Lower leg skin (tissue), 4 donors: ENCODE results near the gene SLC39A11. TPM values are rescaled to one million over a fixed set of nuclear protein-coding genes. Genes with fewer than 3 reads are reported as not detected.

Experiments
- DNase-seq, 2 donors: peaks; one replicate each; pipeline ENCODE4 v3.0.0-alpha.2; 2019; ENCODE audit warnings: low spot score in 2 of 2
- H3K4me3 ChIP-seq: fragments of 200-600 bp; sonication (generic); 2 replicates; pipeline ENCODE4 v1.5.1; 2017; ENCODE audit warnings: mild to moderate bottlenecking, low read depth; ENCODE audit not compliant: poor library complexity, severe bottlenecking
- POLR2A ChIP-seq, 2 donors: fragments of 450-650 bp; IDR thresholded peaks; one replicate each; pipeline ENCODE4 v1.6.1; 2016 to 2017; ENCODE audit warnings: antibody characterized with exemption in 2 of 2, mild to moderate bottlenecking in 1 of 2, moderate library complexity in 1 of 2
- WGBS, 2 donors: methylation state at CpG; one replicate each; pipeline ENCODE4 v1.1.5; 2018; 5-methylcytosine and 5-hydroxymethylcytosine counted together
- intact Hi-C: fragments of 100-400 bp; cut with DNase I; formaldehyde crosslinking; loops from one replicate; pipeline ENCODE4 v1.15.0; 2023; ENCODE audit warnings: low total_unique reads
- total RNA-seq, 4 donors: library from RNA; depleted of rRNA; stranded (reverse); fragments of >200 nt; gene quantifications; one replicate each; pipeline ENCODE4 v1.1.0, GENCODE V29; 2016
- TF ChIP-seq, protein P1 (sequence below), 3 donors: fragments of 450-650 bp; IDR thresholded peaks; one replicate each; pipeline ENCODE4 v1.5.1; 2016; ENCODE audit warnings: antibody characterized with exemption in 3 of 3, mild to moderate bottlenecking in 3 of 3, moderate library complexity in 2 of 3

SLC39A11 gene
- total RNA-seq, 4 donors from 2014 or later = 41.6 to 59.0 (median 47.1) TPM

DNA sequence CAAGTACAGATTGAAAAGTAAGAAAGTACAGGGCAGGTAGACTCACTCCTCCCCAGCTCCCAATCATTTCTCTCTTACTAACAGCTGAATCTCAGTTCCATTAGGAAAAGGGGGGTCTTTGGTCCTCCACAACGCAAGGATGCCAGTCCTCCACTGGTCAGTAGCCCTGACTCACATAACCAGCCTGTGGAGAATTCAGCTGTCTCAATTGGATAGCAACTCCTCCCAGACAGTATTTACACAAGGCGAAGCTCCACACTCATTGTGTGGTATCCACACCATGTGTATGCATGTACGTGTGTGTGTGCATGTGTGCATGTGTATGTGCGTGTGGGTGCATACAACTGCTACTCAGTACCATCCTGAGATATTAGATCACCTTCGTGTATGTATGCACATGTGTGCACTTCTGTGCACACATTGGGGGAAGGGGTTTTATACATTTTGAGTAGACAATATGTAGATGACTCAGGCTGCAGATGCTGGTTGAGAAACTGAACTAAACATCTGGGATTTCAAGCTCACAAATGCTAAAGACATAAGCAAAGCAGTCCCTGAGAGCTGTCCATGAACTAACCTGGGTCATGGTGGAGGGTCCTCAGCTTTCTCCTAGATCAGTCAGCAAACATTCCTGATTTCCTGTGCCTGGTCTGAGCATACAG, 240.1 kb downstream of the SLC39A11 start:
- WGBS, 2 donors = 74 to 85% methylated on average over 5 of the region's 5 CpGs

DNA sequence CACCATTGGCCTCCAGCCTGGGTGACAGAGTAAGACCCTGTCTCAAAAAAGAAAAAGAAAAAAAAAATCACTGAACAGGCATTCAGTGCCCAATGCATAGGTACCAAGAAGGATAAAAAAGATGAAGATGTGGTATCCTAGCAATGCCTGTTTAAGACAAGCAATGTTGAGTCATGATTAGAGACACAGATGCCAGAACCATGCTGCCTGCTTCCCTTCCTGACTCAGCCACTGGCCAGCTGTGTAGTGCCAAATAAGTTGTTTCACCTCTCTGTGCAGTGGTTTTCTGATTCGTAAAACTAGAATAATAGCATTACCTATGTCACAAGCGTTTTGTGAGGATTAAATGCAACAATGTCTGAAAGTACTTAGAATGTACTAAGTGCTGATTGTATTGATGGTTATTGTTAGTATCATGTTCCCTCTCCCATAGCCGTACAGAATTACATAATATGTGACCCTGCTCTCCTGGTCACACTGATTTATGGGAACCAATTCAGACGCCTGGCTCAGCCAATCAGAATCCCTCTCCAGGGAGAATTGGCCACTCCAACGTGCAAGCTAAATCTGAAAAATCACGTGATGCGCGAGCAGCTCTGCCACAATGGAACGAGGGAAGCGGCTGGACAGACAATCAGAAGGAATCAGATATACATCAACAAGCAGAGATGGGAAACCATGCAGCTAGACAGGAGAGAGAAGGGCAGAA, 241.9 kb downstream of the SLC39A11 start:
- TF ChIP-seq, protein P1, sequence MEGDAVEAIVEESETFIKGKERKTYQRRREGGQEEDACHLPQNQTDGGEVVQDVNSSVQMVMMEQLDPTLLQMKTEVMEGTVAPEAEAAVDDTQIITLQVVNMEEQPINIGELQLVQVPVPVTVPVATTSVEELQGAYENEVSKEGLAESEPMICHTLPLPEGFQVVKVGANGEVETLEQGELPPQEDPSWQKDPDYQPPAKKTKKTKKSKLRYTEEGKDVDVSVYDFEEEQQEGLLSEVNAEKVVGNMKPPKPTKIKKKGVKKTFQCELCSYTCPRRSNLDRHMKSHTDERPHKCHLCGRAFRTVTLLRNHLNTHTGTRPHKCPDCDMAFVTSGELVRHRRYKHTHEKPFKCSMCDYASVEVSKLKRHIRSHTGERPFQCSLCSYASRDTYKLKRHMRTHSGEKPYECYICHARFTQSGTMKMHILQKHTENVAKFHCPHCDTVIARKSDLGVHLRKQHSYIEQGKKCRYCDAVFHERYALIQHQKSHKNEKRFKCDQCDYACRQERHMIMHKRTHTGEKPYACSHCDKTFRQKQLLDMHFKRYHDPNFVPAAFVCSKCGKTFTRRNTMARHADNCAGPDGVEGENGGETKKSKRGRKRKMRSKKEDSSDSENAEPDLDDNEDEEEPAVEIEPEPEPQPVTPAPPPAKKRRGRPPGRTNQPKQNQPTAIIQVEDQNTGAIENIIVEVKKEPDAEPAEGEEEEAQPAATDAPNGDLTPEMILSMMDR (IDR thresholded peaks at IDR 0.05) = no peak
- no peak for TF ChIP-seq POLR2A (IDR thresholded peaks at IDR 0.05)
- H3K4me3 ChIP-seq = no peak overlapping the region
- 91 to 92% methylated on average over 10 of the region's 10 CpGs for WGBS, 2 donors
- no peak for DNase-seq
- intact Hi-C loops = no loop called here

More for the DNA sequence above, 240.1 kb downstream of the SLC39A11 start:
- no peak overlapping the region for H3K4me3 ChIP-seq
- no peak for DNase-seq
- TF ChIP-seq, protein P1 (IDR thresholded peaks at IDR 0.05) = no peak
- no peak for TF ChIP-seq POLR2A (IDR thresholded peaks at IDR 0.05)
- intact Hi-C loops = no loop called here

DNA sequence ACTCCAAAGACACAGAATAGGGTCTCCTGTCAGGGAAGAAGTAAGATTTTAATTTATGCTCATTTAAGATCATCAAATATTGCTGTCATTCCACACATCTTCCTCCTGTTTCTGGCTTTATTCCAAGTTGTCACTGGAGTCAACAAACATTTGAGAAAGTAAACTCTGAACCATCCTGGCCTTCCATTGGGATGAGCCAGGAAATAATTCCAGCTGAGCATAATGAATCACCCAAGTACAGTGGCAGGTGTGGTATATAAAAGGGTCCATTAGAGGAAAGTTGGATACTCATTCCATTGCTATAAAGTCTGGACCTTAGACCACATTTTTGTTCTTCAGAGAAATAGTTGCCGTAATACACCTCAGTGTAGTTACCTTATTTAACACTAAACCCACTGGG, 246.1 kb downstream of the SLC39A11 start:
- WGBS, 2 donors = 95 to 100% methylated on average over 1 of the region's 1 CpG
- intact Hi-C loops = no loop called here
- H3K4me3 ChIP-seq = no peak overlapping the region
- DNase-seq = no peak
- TF ChIP-seq POLR2A (IDR thresholded peaks at IDR 0.05) = no peak
- TF ChIP-seq, protein P1 (IDR thresholded peaks at IDR 0.05) = no peak

DNA sequence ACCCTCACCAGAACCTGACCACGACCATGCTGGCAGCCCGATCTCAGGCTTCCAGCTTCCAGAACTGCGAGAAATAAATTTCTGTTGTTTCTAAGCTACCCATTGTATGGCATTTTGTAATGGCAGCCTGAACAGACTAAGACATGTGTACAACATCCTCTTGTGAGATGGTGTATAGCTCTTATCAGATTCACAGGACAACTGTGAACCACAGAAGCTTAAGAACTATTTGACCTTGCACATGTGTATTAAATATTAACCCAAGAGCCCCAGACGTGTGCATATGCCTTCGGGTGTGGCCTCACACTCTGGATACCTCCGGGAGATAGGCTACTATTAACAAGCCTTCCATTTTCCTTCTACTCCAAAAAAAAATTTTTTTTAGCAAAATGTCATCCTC, 248.9 kb downstream of the SLC39A11 start:
- intact Hi-C loops = no loop called here
- H3K4me3 ChIP-seq = no peak overlapping the region
- no peak for DNase-seq
- TF ChIP-seq POLR2A (IDR thresholded peaks at IDR 0.05) = no peak
- TF ChIP-seq, protein P1 (IDR thresholded peaks at IDR 0.05) = no peak
- WGBS, 2 donors = 77 to 90% methylated on average over 6 of the region's 6 CpGs

DNA sequence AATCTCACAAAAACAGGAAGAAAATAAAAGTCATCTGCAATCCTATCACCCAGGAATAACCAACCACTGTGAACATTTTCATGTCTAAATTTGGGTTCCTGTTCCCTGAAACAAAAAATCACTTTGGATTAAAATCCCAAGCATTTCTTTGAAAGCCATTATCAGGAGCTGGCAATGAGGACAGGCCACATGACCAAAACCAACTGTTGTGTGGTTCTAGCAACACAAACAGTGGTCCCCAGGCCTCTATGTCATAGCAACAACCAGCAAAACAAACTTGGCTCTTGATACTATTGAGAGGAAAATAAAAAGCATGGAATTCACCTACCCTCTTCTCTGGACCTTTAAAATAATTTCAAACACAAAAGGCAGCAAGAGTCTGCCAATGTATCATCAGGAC, 252.5 kb downstream of the SLC39A11 start:
- no peak for DNase-seq
- TF ChIP-seq, protein P1 (IDR thresholded peaks at IDR 0.05) = no peak
- TF ChIP-seq POLR2A (IDR thresholded peaks at IDR 0.05) = no peak
- no peak overlapping the region for H3K4me3 ChIP-seq
- intact Hi-C loops = no loop called here
